ENCODE results near the gene EYA4.

The EYA4 gene

GRCh38 chr6:133339543-133340384 lies 98.6 kb downstream of the EYA4 start (continued):
- TF ChIP-seq TRIM28 (IDR thresholded peaks at IDR 0.05; ENCODE audit: borderline replicate concordance, low read length) = no peak
- peak; percentile 44 for TF ChIP-seq FEZF1 (tag by site-specific recombination; IDR thresholded peaks at IDR 0.05)
- TF ChIP-seq ZNF2 (tag by site-specific recombination; IDR thresholded peaks at IDR 0.05) = 0 out of 2 replicates have a peak, but pooled peaks have one; percentile 53
- TF ChIP-seq ZNF843 (tag by site-specific recombination; IDR thresholded peaks at IDR 0.05) = peak; percentile 32
- no peak for TF ChIP-seq ZBTB8A (tag by site-specific recombination; IDR thresholded peaks at IDR 0.05)
- no peak for TF ChIP-seq ZNF600 (tag by site-specific recombination; IDR thresholded peaks at IDR 0.05)
- 0 out of 2 replicates have a peak, but pooled peaks have one; percentile 11 for TF ChIP-seq ZFP37 (tag by site-specific recombination; IDR thresholded peaks at IDR 0.05)
- no peak for TF ChIP-seq KLF10 (tag by site-specific recombination; IDR thresholded peaks at IDR 0.05)
- no peak for TF ChIP-seq SP7 (tag by site-specific recombination; IDR thresholded peaks at IDR 0.05)
- no peak for TF ChIP-seq MEIS1 (CRISPR knock-in tag; IDR thresholded peaks at IDR 0.05; ENCODE audit: borderline replicate concordance)
- no peak for TF ChIP-seq HOXC10 (CRISPR knock-in tag; IDR thresholded peaks at IDR 0.05)

- no peaks in the 10 kb centered on the region for H3K36me3 ChIP-seq (ENCODE audit: control insufficient read depth in 2 of 2, insufficient read depth in 1 of 2, low read length in 2 of 2)
- no peaks in the 10 kb centered on the region for H3K9me3 ChIP-seq (ENCODE audit: control insufficient read depth, insufficient read depth, low read depth, low read length)
- peaks cover 56% of the 10 kb centered on the region for H3K4me1 ChIP-seq (ENCODE audit: control insufficient read depth, insufficient read depth, low read length)
- peak overlapping the region; percentile 65 for H3K27ac ChIP-seq (ENCODE audit: extremely low read depth, low read depth, low read length)
- ChIA-PET CTCF (interaction anchor here (0.9 to 1.2 kb wide), 2 partner anchors 52 to 108 kb away, joined by 3 read pairs; no protein-coding TSS in a partner anchor), POLR2A (no interaction called here)
- no peak overlapping the region for H3K4me3 ChIP-seq (ENCODE audit: low read depth, low read length)
- TF ChIP-seq FEZF1 (tag by site-specific recombination; IDR thresholded peaks at IDR 0.05) (peak; percentile 83), ZNF416 (tag by site-specific recombination; IDR thresholded peaks at IDR 0.05) (no peak), ZNF707 (tag by site-specific recombination; IDR thresholded peaks at IDR 0.05) (no peak), ZNF660 (tag by site-specific recombination; IDR thresholded peaks at IDR 0.05) (0 out of 2 replicates have a peak, but pooled peaks have one; percentile 55), ZBTB20 (tag by site-specific recombination; IDR thresholded peaks at IDR 0.05) (0 out of 2 replicates have a peak, but pooled peaks have one; percentile 55), KLF8 (tag by site-specific recombination; IDR thresholded peaks at IDR 0.05) (peak; percentile 45), CTCF (tag by site-specific recombination; IDR thresholded peaks at IDR 0.05) (no peak), ZNF138 (tag by site-specific recombination; IDR thresholded peaks at IDR 0.05; ENCODE audit: borderline replicate concordance) (no peak), ZNF174 (tag by site-specific recombination; IDR thresholded peaks at IDR 0.05) (no peak), ZNF302 (tag by site-specific recombination; IDR thresholded peaks at IDR 0.05; ENCODE audit: low read depth) (no peak), TRIM28 (IDR thresholded peaks at IDR 0.05; ENCODE audit: borderline replicate concordance, low read length) (peak; percentile 75; the same call in 1 of the 2 replicates), ZNF501 (tag by site-specific recombination; IDR thresholded peaks at IDR 0.05) (no peak), HOXC10 (CRISPR knock-in tag; IDR thresholded peaks at IDR 0.05) (no peak), ZNF248 (tag by site-specific recombination; IDR thresholded peaks at IDR 0.05) (no peak), MZF1 (tag by site-specific recombination; IDR thresholded peaks at IDR 0.05; ENCODE audit: borderline replicate concordance) (peak; percentile 48; the same call in 1 of the 2 replicates), OSR2 (tag by site-specific recombination; IDR thresholded peaks at IDR 0.05) (peak; percentile 45), ZNF24 (tag by site-specific recombination; IDR thresholded peaks at IDR 0.05) (no peak), IKZF3 (tag by site-specific recombination; IDR thresholded peaks at IDR 0.05) (peak; percentile 28; the same call in 1 of the 2 replicates), GLIS2 (tag by site-specific recombination; IDR thresholded peaks at IDR 0.05) (no peak), ZNF529 (tag by site-specific recombination; IDR thresholded peaks at IDR 0.05; ENCODE audit: insufficient replicate concordance) (no peak), ZNF843 (tag by site-specific recombination; IDR thresholded peaks at IDR 0.05) (no peak), ZNF664 (tag by site-specific recombination; IDR thresholded peaks at IDR 0.05) (no peak), GLIS1 (tag by site-specific recombination; IDR thresholded peaks at IDR 0.05) (0 out of 2 replicates have a peak, but pooled peaks have one; percentile 10), WT1 (tag by site-specific recombination; IDR thresholded peaks at IDR 0.05) (peak; percentile 13; the same call in 1 of the 2 replicates)
- TF ChIP-seq, protein P1, sequence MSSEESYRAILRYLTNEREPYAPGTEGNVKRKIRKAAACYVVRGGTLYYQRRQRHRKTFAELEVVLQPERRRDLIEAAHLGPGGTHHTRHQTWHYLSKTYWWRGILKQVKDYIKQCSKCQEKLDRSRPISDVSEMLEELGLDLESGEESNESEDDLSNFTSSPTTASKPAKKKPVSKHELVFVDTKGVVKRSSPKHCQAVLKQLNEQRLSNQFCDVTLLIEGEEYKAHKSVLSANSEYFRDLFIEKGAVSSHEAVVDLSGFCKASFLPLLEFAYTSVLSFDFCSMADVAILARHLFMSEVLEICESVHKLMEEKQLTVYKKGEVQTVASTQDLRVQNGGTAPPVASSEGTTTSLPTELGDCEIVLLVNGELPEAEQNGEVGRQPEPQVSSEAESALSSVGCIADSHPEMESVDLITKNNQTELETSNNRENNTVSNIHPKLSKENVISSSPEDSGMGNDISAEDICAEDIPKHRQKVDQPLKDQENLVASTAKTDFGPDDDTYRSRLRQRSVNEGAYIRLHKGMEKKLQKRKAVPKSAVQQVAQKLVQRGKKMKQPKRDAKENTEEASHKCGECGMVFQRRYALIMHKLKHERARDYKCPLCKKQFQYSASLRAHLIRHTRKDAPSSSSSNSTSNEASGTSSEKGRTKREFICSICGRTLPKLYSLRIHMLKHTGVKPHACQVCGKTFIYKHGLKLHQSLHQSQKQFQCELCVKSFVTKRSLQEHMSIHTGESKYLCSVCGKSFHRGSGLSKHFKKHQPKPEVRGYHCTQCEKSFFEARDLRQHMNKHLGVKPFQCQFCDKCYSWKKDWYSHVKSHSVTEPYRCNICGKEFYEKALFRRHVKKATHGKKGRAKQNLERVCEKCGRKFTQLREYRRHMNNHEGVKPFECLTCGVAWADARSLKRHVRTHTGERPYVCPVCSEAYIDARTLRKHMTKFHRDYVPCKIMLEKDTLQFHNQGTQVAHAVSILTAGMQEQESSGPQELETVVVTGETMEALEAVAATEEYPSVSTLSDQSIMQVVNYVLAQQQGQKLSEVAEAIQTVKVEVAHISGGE (tag by site-specific recombination; conservative IDR thresholded peaks at IDR 0.05; ENCODE audit: low read depth) = no peak
These were observed 99.4 kb downstream of the EYA4 start for GRCh38 chr6:133340557-133340956.
